GM18520 (cell line): ENCODE measurements around the gene STX1B.
"Not testable (repeated sequence)": the region's sequence is repeated elsewhere in the genome, so short reads cannot be mapped to it uniquely, and the experiment has no call there.

ENCODE experiments used
- ATAC-seq: cut with Tn5 transposase; IDR thresholded peaks from one replicate; pipeline ENCODE4 v1.9.1; 2021; ENCODE audit not compliant: unreplicated experiment

STX1B gene

GRCh38 chr16:31016018-31016417 lies 5.6 kb upstream of the STX1B start:
- no peak for ATAC-seq

DNA sequence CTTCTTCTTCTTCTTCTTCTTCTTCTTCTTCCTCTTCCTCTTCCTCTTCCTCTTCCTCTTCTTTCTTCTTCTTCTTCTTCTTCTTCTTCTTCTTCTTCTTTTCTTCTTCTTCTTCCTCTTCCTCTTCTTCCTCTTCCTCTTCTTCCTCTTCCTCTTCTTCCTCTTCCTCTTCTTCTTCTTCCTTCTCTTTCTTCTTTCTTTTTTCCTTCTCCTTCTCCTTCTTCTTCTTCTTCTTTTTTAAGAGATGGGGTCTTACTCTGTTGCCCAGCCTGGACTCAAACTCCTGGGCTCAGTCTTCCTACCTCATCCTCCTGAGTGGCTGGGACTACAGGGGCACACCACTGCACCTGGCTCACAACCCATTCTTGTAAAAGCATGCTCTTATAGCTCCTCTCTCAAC lies 2.9 kb upstream of the STX1B start:
- not testable (repeated sequence) for ATAC-seq

GRCh38 chr16:31011815-31012214 lies 1.4 kb upstream of the STX1B start:
- not testable (repeated sequence) for ATAC-seq

- no peak for ATAC-seq
These were observed 399 bp downstream of the STX1B start for GRCh38 chr16:31009894-31010584.

DNA sequence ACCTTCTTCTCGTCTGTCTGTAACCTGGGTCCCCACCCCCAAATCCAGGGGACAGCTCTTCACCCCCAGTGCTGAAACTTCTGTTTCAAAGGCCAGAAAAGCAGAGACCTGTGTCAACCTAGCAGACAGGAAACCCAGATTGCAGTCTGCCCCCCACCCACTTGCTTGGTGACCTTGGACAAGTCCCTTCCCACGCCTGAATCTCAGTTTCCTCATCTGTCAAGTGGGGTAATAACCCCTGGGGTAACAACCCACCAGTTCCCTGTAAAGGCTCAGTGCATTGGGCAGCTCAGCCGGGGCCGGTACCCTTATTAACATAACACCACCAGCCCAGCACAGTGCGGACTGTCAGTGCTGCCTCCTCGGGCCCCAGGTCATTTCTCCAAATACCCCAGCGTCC lies 1.3 kb downstream of the STX1B start:
- ATAC-seq, result no peak

GRCh38 chr16:31008551-31008950 lies 1.9 kb downstream of the STX1B start:
- no peak for ATAC-seq

GRCh38 chr16:31008149-31008548 lies 2.3 kb downstream of the STX1B start:
- no peak for ATAC-seq

DNA sequence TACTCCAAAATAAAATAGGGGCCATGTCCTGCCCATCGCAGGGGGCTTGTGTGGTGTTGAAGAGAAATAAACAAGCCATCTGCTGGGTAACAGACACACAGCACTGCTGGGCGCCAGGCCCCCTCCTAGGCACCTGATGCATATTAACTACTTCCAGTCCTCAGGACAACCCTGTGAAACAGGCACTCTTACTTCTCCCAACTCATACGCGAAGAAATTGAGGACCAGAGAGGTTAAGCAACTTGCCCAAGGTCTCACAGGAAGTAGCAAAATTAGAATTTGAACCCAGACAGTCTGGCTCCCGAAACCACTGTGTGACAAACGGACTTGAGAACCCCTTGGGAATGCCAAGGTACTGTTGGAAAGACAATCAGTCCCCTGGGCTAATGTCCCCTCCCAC lies 2.8 kb downstream of the STX1B start:
- no peak for ATAC-seq

DNA sequence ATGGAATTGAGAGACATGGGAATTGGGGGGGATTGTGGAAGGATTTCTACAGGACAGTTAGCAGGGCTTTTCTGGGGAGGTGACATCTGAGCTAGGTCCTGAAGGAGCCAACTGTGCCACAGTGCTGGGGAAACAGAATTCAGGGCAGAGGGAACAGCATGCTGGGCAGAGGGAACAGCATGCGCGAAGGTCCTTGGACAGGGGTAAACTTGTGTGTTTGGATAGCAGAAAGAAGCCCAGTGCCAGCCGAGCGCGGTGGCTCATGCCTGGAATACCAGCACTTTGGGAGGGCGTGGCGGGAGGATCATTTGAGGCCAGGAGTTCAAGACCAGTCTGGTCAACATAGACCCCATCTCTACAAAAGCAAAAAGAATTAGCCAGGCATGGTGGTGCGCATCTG lies 3.8 kb downstream of the STX1B start:
- no peak for ATAC-seq

DNA sequence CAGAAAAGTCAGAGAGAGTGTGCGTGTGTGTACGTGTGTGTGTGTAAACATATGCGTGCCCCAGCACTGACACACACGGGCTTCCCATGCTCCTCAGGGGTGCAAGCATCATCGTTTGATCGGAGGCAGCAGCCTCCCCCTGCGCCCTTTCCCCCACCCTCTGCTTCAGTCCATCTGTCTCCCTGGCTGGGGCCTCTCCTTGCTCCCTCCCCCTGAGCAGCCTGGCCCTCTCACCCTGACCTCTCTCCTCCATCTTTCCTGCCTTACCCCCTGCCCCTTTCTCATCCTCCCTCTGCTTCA lies 4.4 kb downstream of the STX1B start:
- ATAC-seq, result no peak

DNA sequence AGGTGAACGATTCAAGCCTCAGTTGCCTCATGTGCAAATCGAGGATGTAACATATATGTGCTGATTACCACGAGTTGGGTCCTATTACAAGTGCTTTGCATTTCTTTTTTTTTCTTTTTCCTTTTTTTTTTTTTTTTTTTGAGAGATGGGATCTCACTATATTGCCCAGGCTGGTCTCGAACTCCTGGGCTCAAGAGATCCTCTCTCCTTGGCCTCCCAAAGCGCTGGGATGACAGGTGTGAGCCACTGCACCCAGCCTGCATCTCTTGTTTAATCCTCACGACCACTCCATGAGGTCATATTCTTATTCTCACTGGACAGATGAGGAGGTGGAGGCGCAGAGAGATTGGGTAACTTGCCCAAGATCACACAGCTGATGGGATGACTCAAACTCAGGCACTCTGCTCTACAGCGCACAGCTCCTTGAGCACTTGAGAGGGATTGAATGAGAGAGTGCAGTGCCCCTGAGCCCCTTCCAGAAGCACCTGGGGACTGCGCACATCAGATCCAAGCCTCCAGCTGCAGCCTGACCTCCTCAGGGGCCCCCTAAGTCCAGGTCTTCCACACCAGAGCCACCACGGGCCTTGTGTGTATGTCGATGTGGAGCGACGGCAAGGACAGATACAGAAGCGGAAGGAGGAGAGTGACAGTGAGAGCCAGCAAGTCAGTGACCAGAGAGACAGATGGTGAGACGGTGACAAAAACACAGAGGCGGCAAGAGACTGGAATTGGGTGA lies 4.9 kb downstream of the STX1B start:
- no peak for ATAC-seq

DNA sequence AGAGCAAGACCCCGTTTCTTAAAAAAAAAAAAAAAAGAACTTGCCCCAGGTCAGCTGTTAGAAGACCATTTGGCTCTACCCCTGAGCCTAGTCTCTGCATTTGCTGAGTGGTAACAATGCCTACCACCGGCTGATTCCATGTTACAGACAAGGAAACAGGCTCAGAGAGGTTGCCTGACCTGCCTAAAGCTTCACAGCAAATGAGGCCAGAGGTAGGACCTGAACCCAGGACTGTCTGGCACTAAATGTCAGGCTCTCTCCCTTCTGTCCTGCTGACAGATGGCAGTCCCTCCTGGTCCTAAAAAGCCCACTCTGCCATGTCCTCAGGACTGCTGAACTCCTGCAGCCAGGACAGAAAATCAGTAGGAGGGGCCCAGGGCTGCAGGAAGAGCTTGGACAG lies 5.8 kb downstream of the STX1B start:
- no peak for ATAC-seq

GRCh38 chr16:31003744-31004143 lies 6.7 kb downstream of the STX1B start:
- no peak for ATAC-seq

DNA sequence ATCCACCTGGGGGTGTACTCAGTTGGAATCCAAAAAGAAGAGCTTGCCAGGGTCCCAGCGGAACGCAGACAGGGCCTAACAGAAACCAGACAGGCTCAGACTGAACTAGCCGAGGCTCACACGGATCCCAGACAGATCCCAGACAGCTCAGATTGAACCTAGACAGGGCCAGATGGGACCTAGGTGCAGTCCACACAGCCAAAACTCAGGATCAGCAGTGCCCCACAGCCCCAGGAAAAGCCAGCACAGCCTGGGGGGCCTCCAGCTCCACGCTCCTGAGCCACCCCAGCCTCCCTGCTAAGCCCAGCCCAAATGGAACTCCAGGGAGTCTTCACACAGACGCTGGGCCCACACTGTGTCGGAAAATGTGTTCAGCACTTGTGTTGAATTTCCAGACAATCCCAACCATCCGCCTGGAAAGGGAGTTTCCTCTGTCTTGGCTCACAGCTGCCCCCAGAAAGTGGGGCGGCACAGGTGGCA lies 7.5 kb downstream of the STX1B start:
- no peak for ATAC-seq

- ATAC-seq, result no peak
These were observed 8.2 kb downstream of the STX1B start for GRCh38 chr16:31002250-31002700.

GRCh38 chr16:31001507-31002249 lies 8.8 kb downstream of the STX1B start:
- no peak for ATAC-seq

DNA sequence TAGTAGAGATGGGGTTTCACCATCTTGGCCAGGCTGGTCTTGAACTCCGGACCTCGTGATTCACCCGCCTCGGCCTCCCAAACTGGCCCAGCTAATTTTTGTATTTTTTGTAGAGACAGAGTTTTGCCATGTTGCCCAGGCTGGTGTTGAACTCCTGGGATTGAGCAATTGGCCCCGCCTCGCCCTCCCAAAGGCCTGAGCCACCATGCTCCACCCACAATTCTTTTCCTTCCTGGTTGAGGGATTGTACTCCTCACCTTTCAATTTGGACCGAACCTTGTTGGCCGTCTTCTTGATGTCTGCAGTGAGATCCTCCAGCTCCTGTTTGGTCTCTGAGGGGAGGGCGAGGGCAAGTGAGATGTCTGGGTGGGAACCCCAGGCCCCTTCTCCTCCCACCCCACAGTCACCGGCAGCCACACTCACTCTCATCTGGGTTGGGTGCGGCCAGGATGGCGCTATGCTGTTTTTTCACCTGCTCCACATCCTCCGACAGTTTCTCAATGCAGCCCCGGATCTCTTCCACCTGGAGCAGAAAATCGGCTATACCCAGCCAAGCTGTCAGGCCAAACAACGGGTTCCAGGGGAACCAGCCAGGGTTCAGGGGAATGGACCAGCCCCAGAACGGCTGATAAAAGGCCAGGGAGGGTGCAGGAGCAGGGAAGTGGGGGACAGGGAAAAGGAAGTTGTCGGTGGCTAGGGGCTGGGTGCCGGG lies 9.6 kb downstream of the STX1B start:
- ATAC-seq, result no peak

DNA sequence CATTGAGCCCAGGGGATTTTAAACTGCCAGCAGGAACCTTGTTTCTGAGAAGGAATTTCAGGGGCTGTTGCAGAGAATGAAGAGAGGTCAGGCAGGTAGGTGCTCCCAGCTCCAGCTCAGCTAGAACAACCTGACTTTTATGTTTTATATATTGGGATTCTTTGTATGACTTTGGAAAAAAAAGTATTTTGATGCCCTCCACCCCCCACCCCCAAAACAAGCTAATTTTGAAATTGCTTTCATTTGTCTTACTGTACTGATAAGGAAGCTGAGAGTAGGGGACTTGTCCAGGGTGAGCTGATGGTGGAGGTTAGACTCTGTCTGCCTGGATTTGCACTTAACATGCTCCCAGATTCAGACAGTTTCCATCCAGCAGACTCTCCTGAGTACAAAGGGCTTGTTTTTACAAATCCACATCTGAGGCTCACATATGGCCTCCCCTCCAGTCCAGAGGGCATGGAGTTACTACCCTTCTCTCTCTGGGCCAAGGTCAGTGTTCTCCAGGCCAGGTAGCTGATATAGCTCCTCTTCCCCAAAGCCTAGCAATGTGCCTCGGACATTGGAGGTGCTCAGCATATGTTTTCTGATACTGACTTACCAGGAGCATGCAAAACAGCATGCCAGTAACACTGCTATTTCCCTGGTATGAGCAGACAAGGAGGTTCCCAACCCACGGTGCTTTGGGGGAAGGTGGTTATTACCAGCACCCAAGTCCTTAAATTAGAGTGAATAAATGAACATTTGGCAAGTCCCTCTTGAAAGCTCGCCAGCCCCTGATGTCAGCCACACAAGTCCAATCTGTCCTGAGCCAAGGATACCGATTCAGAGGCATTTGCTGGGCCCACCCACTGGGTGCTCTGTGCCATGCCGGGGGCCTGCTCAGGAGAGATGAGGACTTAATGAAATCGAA lies 11.3 kb downstream of the STX1B start:
- no peak for ATAC-seq

DNA sequence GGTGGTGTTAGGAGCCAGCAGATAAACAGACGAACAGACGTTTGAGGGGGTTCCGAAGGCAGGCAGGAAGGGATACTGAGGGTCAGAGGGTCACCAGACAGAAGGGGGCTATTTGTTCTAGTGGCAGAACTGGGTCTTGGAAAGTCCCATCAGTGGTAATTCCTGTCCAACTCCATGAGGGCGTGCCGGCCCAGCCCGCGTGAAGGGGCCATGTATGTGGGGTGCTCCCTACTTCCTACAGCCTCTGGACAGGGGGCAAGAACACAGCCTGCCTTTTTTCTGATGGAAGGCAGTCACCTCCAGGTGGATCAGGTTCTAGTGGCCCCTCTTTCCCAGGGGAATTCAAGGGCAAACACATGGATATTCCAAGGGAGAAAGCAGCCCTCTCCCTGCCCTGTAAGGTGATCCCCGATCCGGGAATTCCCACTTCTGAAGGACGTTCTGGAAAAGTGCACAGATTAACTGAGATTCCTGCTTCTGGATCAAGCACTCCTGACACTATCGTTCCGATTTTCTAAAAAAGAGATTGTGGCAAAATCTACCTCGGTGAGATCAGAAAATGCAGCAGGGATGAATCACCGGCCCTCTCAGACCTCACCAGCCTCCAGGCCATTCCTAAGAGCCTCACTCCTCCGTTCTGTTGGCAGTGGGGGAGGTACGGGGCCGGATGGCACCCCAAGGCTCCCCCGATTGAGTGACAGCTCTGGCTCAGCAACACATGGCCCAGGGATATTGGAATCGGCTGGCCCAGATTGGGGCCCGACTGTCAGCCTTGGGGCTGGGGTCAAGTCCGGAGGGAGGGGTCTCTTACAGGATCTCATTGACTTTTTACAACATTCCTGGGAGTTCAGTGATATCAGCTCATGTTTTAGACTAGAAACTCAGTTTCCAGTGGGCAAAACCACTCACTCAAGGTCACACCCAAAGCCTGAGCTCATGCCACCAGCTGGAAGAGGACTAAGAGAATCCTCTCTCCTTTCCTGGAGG lies 12.4 kb downstream of the STX1B start:
- ATAC-seq, result no peak
